WTC11 (cell line): ENCODE data around the gene PRELID2. TPM values are rescaled to one million over a fixed set of nuclear protein-coding genes. Genes with fewer than 3 reads are reported as not detected.

ENCODE experiments used
- ATAC-seq: fragments of 200-7000 bp; cut with Tn5 transposase; 2 replicates; pipeline ENCODE4 v1.10.0; 2021; ENCODE audit warnings: mild to moderate bottlenecking, moderate library complexity
- CTCF ChIA-PET: fragments of 300-600 bp; sonication (Branson Sonifier 250); formaldehyde crosslinking; loops from one replicate; lab custom pipeline; 2021; ENCODE audit warnings: antibody characterized with exemption; lab: Charles Lee
- POLR2A ChIA-PET: fragments of 350-600 bp; sonication (Branson Sonifier 250); formaldehyde crosslinking; loops from one replicate; lab custom pipeline; 2021; ENCODE audit warnings: antibody characterized with exemption; lab: Charles Lee
- DNase-seq: peaks from one replicate; pipeline ENCODE4 v3.0.0; 2021; ENCODE audit warnings: low spot score
- H3K27ac Mint-ChIP-seq: 2 replicates; pipeline ENCODE4 v1.8.0; 2021; ENCODE audit warnings: mixed read lengths
- H3K27me3 Mint-ChIP-seq: 2 replicates; pipeline ENCODE4 v1.8.0; 2021; ENCODE audit warnings: low read depth, mild to moderate bottlenecking, moderate library complexity, mixed read lengths
- H3K36me3 Mint-ChIP-seq: 2 replicates; pipeline ENCODE4 v1.8.0; 2021; ENCODE audit warnings: mixed read lengths
- H3K4me1 Mint-ChIP-seq: 2 replicates; pipeline ENCODE4 v1.8.0; 2022; ENCODE audit warnings: mixed read lengths
- H3K4me3 Mint-ChIP-seq: 2 replicates; pipeline ENCODE4 v1.8.0; 2021; ENCODE audit warnings: mild to moderate bottlenecking, moderate library complexity, mixed read lengths
- H3K9me3 Mint-ChIP-seq: 2 replicates; pipeline ENCODE4 v1.8.0; 2021; ENCODE audit warnings: mixed read lengths
- CREB1 ChIP-seq: sonication (generic); formaldehyde crosslinking; IDR thresholded peaks from 2 replicates; pipeline ENCODE4 v1.8.0; 2023; ENCODE audit warnings: mild to moderate bottlenecking, missing genetic modification reagents
- NR2C2 ChIP-seq: sonication (generic); formaldehyde crosslinking; IDR thresholded peaks from 2 replicates; pipeline ENCODE4 v1.8.0; 2022; ENCODE audit warnings: mild to moderate bottlenecking, missing genetic modification reagents
- NR3C1 ChIP-seq: sonication (generic); formaldehyde crosslinking; conservative IDR thresholded peaks from 2 replicates; pipeline ENCODE4 v1.8.1; 2023; ENCODE audit warnings: low read depth, mild to moderate bottlenecking, missing genetic modification reagents
- OVOL2 ChIP-seq: fragments of 250-450 bp; sonication (Bioruptor Pico); IDR thresholded peaks from 2 replicates; pipeline ENCODE4 v1.9.0; 2021; ENCODE audit warnings: mild to moderate bottlenecking, borderline replicate concordance
- PRRX2 ChIP-seq: fragments of 250-450 bp; sonication (Bioruptor Pico); IDR thresholded peaks from 2 replicates; pipeline ENCODE4 v1.8.0; 2021; ENCODE audit warnings: mild to moderate bottlenecking
- ZNF121 ChIP-seq: sonication (generic); formaldehyde crosslinking; IDR thresholded peaks from 2 replicates; pipeline ENCODE4 v1.8.0; 2023; ENCODE audit warnings: missing genetic modification reagents
- ZNF138 ChIP-seq: sonication (generic); formaldehyde crosslinking; conservative IDR thresholded peaks from 2 replicates; pipeline ENCODE4 v1.8.1; 2022; ENCODE audit warnings: mild to moderate bottlenecking, moderate library complexity, missing genetic modification reagents
- total RNA-seq: library from RNA; stranded (reverse); gene quantifications from 3 replicates; pipeline ENCODE4 v1.2.3, GENCODE V29; 2021
- TF ChIP-seq, protein P1 (sequence below): sonication (generic); formaldehyde crosslinking; IDR thresholded peaks from 2 replicates; pipeline ENCODE4 v1.8.0; 2023; ENCODE audit warnings: missing genetic modification reagents, mild to moderate bottlenecking, borderline replicate concordance
- TF ChIP-seq, protein P2 (sequence below): sonication (generic); formaldehyde crosslinking; IDR thresholded peaks from 2 replicates; pipeline ENCODE4 v1.8.1; 2023; ENCODE audit warnings: mild to moderate bottlenecking, missing genetic modification reagents, moderate library complexity
- TF ChIP-seq, protein P3 (sequence below): sonication (generic); formaldehyde crosslinking; IDR thresholded peaks from 2 replicates; pipeline ENCODE4 v1.8.1; 2023; ENCODE audit warnings: mild to moderate bottlenecking, missing genetic modification reagents, borderline replicate concordance
- TF ChIP-seq, protein P4 (sequence below): sonication (generic); formaldehyde crosslinking; IDR thresholded peaks from 2 replicates; pipeline ENCODE4 v1.8.1; 2023; ENCODE audit warnings: mild to moderate bottlenecking, missing genetic modification reagents
- TF ChIP-seq, protein P5 (sequence below): sonication (generic); formaldehyde crosslinking; IDR thresholded peaks from 2 replicates; pipeline ENCODE4 v1.8.0; 2022; ENCODE audit warnings: missing genetic modification reagents
- TF ChIP-seq, protein P6 (sequence below): sonication (generic); formaldehyde crosslinking; IDR thresholded peaks from 2 replicates; pipeline ENCODE4 v1.8.0; 2022; ENCODE audit warnings: mild to moderate bottlenecking, missing genetic modification reagents
- TF ChIP-seq, protein P7 (sequence below): sonication (generic); formaldehyde crosslinking; IDR thresholded peaks from 2 replicates; pipeline ENCODE4 v1.8.1; 2022; ENCODE audit warnings: mild to moderate bottlenecking, missing genetic modification reagents, moderate library complexity, borderline replicate concordance

The PRELID2 gene
- total RNA-seq, 1 experiment from 2014 or later, result 10.0 TPM

DNA sequence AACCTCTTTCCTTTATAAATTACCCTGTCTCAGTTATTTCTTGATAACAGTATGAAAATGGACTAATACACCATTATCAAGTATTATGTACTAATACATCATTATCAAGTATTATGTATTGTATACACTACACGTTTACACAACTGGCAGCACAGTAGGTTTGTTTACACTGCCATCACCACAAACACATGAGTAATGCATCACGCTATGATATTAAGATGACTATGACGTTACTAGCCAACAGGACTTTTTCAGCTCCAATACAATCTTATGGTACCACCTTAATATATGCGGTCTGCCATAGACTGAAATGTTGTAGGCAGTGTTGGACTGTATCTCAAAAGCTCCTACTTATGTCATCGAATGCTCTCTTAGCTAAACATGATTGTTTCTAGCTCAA is 28.2 kb downstream of the PRELID2 start:
- POLR2A ChIA-PET, result no interaction called here
- no peaks in the 10 kb centered on the region for H3K27me3 Mint-ChIP-seq
- no peaks in the 10 kb centered on the region for H3K9me3 Mint-ChIP-seq
- no peak overlapping the region for H3K4me3 Mint-ChIP-seq
- TF ChIP-seq, protein P1, sequence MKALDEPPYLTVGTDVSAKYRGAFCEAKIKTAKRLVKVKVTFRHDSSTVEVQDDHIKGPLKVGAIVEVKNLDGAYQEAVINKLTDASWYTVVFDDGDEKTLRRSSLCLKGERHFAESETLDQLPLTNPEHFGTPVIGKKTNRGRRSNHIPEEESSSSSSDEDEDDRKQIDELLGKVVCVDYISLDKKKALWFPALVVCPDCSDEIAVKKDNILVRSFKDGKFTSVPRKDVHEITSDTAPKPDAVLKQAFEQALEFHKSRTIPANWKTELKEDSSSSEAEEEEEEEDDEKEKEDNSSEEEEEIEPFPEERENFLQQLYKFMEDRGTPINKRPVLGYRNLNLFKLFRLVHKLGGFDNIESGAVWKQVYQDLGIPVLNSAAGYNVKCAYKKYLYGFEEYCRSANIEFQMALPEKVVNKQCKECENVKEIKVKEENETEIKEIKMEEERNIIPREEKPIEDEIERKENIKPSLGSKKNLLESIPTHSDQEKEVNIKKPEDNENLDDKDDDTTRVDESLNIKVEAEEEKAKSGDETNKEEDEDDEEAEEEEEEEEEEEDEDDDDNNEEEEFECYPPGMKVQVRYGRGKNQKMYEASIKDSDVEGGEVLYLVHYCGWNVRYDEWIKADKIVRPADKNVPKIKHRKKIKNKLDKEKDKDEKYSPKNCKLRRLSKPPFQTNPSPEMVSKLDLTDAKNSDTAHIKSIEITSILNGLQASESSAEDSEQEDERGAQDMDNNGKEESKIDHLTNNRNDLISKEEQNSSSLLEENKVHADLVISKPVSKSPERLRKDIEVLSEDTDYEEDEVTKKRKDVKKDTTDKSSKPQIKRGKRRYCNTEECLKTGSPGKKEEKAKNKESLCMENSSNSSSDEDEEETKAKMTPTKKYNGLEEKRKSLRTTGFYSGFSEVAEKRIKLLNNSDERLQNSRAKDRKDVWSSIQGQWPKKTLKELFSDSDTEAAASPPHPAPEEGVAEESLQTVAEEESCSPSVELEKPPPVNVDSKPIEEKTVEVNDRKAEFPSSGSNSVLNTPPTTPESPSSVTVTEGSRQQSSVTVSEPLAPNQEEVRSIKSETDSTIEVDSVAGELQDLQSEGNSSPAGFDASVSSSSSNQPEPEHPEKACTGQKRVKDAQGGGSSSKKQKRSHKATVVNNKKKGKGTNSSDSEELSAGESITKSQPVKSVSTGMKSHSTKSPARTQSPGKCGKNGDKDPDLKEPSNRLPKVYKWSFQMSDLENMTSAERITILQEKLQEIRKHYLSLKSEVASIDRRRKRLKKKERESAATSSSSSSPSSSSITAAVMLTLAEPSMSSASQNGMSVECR, result no peak
- TF ChIP-seq ZNF121 (no peak), PRRX2 (CRISPR knock-in tag) (no peak), ZNF138 (CRISPR knock-in tag) (no peak), NR2C2 (no peak), CREB1 (CRISPR knock-in tag) (no peak), NR3C1 (CRISPR knock-in tag) (no peak), OVOL2 (no peak)
- TF ChIP-seq, protein P2, sequence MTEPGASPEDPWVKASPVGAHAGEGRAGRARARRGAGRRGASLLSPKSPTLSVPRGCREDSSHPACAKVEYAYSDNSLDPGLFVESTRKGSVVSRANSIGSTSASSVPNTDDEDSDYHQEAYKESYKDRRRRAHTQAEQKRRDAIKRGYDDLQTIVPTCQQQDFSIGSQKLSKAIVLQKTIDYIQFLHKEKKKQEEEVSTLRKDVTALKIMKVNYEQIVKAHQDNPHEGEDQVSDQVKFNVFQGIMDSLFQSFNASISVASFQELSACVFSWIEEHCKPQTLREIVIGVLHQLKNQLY (CRISPR knock-in tag), result no peak
- TF ChIP-seq, protein P3, sequence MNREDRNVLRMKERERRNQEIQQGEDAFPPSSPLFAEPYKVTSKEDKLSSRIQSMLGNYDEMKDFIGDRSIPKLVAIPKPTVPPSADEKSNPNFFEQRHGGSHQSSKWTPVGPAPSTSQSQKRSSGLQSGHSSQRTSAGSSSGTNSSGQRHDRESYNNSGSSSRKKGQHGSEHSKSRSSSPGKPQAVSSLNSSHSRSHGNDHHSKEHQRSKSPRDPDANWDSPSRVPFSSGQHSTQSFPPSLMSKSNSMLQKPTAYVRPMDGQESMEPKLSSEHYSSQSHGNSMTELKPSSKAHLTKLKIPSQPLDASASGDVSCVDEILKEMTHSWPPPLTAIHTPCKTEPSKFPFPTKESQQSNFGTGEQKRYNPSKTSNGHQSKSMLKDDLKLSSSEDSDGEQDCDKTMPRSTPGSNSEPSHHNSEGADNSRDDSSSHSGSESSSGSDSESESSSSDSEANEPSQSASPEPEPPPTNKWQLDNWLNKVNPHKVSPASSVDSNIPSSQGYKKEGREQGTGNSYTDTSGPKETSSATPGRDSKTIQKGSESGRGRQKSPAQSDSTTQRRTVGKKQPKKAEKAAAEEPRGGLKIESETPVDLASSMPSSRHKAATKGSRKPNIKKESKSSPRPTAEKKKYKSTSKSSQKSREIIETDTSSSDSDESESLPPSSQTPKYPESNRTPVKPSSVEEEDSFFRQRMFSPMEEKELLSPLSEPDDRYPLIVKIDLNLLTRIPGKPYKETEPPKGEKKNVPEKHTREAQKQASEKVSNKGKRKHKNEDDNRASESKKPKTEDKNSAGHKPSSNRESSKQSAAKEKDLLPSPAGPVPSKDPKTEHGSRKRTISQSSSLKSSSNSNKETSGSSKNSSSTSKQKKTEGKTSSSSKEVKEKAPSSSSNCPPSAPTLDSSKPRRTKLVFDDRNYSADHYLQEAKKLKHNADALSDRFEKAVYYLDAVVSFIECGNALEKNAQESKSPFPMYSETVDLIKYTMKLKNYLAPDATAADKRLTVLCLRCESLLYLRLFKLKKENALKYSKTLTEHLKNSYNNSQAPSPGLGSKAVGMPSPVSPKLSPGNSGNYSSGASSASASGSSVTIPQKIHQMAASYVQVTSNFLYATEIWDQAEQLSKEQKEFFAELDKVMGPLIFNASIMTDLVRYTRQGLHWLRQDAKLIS (CRISPR knock-in tag), result no peak
- TF ChIP-seq, protein P4, sequence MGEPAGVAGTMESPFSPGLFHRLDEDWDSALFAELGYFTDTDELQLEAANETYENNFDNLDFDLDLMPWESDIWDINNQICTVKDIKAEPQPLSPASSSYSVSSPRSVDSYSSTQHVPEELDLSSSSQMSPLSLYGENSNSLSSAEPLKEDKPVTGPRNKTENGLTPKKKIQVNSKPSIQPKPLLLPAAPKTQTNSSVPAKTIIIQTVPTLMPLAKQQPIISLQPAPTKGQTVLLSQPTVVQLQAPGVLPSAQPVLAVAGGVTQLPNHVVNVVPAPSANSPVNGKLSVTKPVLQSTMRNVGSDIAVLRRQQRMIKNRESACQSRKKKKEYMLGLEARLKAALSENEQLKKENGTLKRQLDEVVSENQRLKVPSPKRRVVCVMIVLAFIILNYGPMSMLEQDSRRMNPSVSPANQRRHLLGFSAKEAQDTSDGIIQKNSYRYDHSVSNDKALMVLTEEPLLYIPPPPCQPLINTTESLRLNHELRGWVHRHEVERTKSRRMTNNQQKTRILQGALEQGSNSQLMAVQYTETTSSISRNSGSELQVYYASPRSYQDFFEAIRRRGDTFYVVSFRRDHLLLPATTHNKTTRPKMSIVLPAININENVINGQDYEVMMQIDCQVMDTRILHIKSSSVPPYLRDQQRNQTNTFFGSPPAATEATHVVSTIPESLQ (CRISPR knock-in tag), result no peak
- TF ChIP-seq, protein P5, sequence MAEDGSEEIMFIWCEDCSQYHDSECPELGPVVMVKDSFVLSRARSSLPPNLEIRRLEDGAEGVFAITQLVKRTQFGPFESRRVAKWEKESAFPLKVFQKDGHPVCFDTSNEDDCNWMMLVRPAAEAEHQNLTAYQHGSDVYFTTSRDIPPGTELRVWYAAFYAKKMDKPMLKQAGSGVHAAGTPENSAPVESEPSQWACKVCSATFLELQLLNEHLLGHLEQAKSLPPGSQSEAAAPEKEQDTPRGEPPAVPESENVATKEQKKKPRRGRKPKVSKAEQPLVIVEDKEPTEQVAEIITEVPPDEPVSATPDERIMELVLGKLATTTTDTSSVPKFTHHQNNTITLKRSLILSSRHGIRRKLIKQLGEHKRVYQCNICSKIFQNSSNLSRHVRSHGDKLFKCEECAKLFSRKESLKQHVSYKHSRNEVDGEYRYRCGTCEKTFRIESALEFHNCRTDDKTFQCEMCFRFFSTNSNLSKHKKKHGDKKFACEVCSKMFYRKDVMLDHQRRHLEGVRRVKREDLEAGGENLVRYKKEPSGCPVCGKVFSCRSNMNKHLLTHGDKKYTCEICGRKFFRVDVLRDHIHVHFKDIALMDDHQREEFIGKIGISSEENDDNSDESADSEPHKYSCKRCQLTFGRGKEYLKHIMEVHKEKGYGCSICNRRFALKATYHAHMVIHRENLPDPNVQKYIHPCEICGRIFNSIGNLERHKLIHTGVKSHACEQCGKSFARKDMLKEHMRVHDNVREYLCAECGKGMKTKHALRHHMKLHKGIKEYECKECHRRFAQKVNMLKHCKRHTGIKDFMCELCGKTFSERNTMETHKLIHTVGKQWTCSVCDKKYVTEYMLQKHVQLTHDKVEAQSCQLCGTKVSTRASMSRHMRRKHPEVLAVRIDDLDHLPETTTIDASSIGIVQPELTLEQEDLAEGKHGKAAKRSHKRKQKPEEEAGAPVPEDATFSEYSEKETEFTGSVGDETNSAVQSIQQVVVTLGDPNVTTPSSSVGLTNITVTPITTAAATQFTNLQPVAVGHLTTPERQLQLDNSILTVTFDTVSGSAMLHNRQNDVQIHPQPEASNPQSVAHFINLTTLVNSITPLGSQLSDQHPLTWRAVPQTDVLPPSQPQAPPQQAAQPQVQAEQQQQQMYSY (CRISPR knock-in tag), result no peak
- TF ChIP-seq, protein P6, sequence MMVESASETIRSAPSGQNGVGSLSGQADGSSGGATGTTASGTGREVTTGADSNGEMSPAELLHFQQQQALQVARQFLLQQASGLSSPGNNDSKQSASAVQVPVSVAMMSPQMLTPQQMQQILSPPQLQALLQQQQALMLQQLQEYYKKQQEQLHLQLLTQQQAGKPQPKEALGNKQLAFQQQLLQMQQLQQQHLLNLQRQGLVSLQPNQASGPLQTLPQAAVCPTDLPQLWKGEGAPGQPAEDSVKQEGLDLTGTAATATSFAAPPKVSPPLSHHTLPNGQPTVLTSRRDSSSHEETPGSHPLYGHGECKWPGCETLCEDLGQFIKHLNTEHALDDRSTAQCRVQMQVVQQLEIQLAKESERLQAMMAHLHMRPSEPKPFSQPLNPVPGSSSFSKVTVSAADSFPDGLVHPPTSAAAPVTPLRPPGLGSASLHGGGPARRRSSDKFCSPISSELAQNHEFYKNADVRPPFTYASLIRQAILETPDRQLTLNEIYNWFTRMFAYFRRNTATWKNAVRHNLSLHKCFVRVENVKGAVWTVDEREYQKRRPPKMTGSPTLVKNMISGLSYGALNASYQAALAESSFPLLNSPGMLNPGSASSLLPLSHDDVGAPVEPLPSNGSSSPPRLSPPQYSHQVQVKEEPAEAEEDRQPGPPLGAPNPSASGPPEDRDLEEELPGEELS (CRISPR knock-in tag), result no peak
- TF ChIP-seq, protein P7, sequence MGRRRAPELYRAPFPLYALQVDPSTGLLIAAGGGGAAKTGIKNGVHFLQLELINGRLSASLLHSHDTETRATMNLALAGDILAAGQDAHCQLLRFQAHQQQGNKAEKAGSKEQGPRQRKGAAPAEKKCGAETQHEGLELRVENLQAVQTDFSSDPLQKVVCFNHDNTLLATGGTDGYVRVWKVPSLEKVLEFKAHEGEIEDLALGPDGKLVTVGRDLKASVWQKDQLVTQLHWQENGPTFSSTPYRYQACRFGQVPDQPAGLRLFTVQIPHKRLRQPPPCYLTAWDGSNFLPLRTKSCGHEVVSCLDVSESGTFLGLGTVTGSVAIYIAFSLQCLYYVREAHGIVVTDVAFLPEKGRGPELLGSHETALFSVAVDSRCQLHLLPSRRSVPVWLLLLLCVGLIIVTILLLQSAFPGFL (CRISPR knock-in tag), result no peak
- DNase-seq (no peak), ATAC-seq (no peak)
- H3K27ac Mint-ChIP-seq, result no peak overlapping the region
- no peaks in the 10 kb centered on the region for H3K36me3 Mint-ChIP-seq
- CTCF ChIA-PET, result no interaction called here
- peaks cover 23% of the 10 kb centered on the region for H3K4me1 Mint-ChIP-seq
